HepG2 (cell line): ENCODE results near the gene LCK.

Experiments
- ATF3 ChIP-seq: sonication (generic); formaldehyde crosslinking; IDR thresholded peaks from 2 replicates; pipeline ENCODE4 v1.4.0; 2020; ENCODE audit warnings: missing genetic modification reagents
- CTCF ChIP-seq: sonication (generic); formaldehyde crosslinking; IDR thresholded peaks from 2 replicates; pipeline ENCODE4 v1.5.0; 2020; ENCODE audit warnings: mild to moderate bottlenecking, missing genetic modification reagents, moderate library complexity
- LBX2 ChIP-seq: sonication (generic); formaldehyde crosslinking; IDR thresholded peaks from 2 replicates; pipeline ENCODE4 v1.5.0; 2020; ENCODE audit warnings: missing genetic modification reagents, mild to moderate bottlenecking, borderline replicate concordance
- NAIF1 ChIP-seq: sonication (generic); formaldehyde crosslinking; IDR thresholded peaks from 2 replicates; pipeline ENCODE4 v1.5.0; 2020; ENCODE audit warnings: mild to moderate bottlenecking, missing genetic modification reagents, borderline replicate concordance
- NFRKB ChIP-seq: fragments of 450-650 bp; IDR thresholded peaks from 2 replicates; pipeline ENCODE4 v1.6.1; 2017
- PTBP1 ChIP-seq: fragments of 200-400 bp; formaldehyde crosslinking; IDR thresholded peaks from 2 replicates; pipeline ENCODE4 v1.6.1; 2018; ENCODE audit warnings: low read length, low read depth; ENCODE audit not compliant: poor library complexity, severe bottlenecking
- SSRP1 ChIP-seq: IDR thresholded peaks from 2 replicates; pipeline ENCODE4 v1.6.1; 2016; ENCODE audit warnings: control low read depth
- TCF12 ChIP-seq, 2 experiments: fragments of 450-650 bp in 1 of 2; sonication (generic) in 1 of 2; formaldehyde crosslinking in 1 of 2; IDR thresholded peaks; 2 replicates each; pipeline versions ENCODE4 v1.6.1 to v1.8.0; 2017 to 2022; ENCODE audit warnings: antibody characterized with exemption in 1 of 2, mild to moderate bottlenecking in 1 of 2, missing genetic modification reagents in 1 of 2, moderate library complexity in 1 of 2
- ZFP36 ChIP-seq: fragments of 150-350 bp; IDR thresholded peaks from 2 replicates; pipeline ENCODE4 v1.6.1; 2018; ENCODE audit warnings: borderline replicate concordance, low read length, low read depth; ENCODE audit not compliant: partially characterized antibody
- ZNF274 ChIP-seq: sonication (generic); formaldehyde crosslinking; IDR thresholded peaks from 2 replicates; pipeline ENCODE4 v1.5.1; 2020; ENCODE audit warnings: mild to moderate bottlenecking, missing genetic modification reagents
- ZNF556 ChIP-seq: sonication (generic); formaldehyde crosslinking; IDR thresholded peaks from 2 replicates; pipeline ENCODE4 v1.4.0; 2020; ENCODE audit warnings: mild to moderate bottlenecking, missing genetic modification reagents, borderline replicate concordance
- ZNF784 ChIP-seq: sonication (generic); formaldehyde crosslinking; IDR thresholded peaks from 2 replicates; pipeline ENCODE4 v1.5.1; 2020; ENCODE audit warnings: missing genetic modification reagents, mild to moderate bottlenecking, borderline replicate concordance

- TF ChIP-seq SSRP1 (CRISPR knock-in tag) (no peak), PTBP1 (no peak), NAIF1 (CRISPR knock-in tag) (no peak), TCF12 (IDR thresholded peaks at IDR 0.05) (no peak), TCF12 (CRISPR knock-in tag; IDR thresholded peaks at IDR 0.05) (no peak), ZNF274 (CRISPR knock-in tag) (no peak), CTCF (CRISPR knock-in tag) (no peak), ATF3 (no peak), LBX2 (no peak), ZNF556 (CRISPR knock-in tag) (no peak), NFRKB (no peak), ZNF784 (no peak), ZFP36 (no peak)
Observed at GRCh38 chr1:32327204-32327603, 76.1 kb downstream of the LCK start.
